GM12878 (cell line): ENCODE data around the gene MYOCD. TPM values are rescaled to one million over a fixed set of nuclear protein-coding genes. Genes with fewer than 3 reads are reported as not detected.

Experiments
- ATAC-seq: fragments of 200-7000 bp; cut with Tn5 transposase; 3 replicates; pipeline ENCODE4 v1.9.1; 2020; ENCODE audit warnings: mild to moderate bottlenecking, moderate library complexity
- BruUV-seq: library from RNA; stranded (reverse); fragments of 400-500 nt; replicated peaks from 2 replicates; lab custom pipeline; 2021; lab: Mats Ljungman, UMichigan
- CTCF ChIA-PET: fragments of 300-600 bp; sonication (Branson Sonifier 250); formaldehyde crosslinking; extraction: SDS; loops from one replicate; lab custom pipeline; 2021; ENCODE audit warnings: inconsistent platforms; lab: Yijun Ruan, JAX
- POLR2A ChIA-PET: fragments of 350-600 bp; formaldehyde crosslinking; extraction: SDS; loops from one replicate; lab custom pipeline; 2021; ENCODE audit warnings: inconsistent platforms; lab: Charles Lee
- RAD21 ChIA-PET: fragments of 300-600 bp; sonication (Branson Sonifier 250); formaldehyde crosslinking; loops from one replicate; lab custom pipeline; 2023; ENCODE audit warnings: antibody characterized with exemption; ENCODE audit not compliant: unreplicated experiment; lab: Charles Lee
- SMC1A ChIA-PET: fragments of 300-600 bp; sonication (Branson Sonifier 250); formaldehyde crosslinking; loops from one replicate; lab custom pipeline; 2023; ENCODE audit not compliant: unreplicated experiment, uncharacterized antibody; lab: Charles Lee
- DNase-seq: peaks from one replicate; pipeline ENCODE4 v3.0.0-alpha.2; 2011; ENCODE audit warnings: low read depth, low spot score
- FAIRE-seq: peaks from 3 replicates; lab custom pipeline; 2011; peaks lifted over from hg19 to GRCh38; lab: Jason Lieb, UNC
- H2AFZ ChIP-seq: 2 replicates; pipeline ENCODE4 v1.6.0; 2011; ENCODE audit warnings: low read depth, low read length, control low read depth; ENCODE audit not compliant: control insufficient read depth
- H3K27ac ChIP-seq: 2 replicates; pipeline ENCODE4 v1.5.1; 2011; ENCODE audit warnings: control low read depth; ENCODE audit not compliant: control insufficient read depth, insufficient read depth
- H3K27me3 ChIP-seq, 2 experiments: replicated peaks in 1 of 2; 2 replicates each; pipeline versions ENCODE4 v1.6.0 to v1.6.1; 2011; ENCODE audit warnings: low read length in 1 of 2; ENCODE audit not compliant: control insufficient read depth in 2 of 2, insufficient read depth in 2 of 2
- H3K36me3 ChIP-seq, 2 experiments: 2 replicates each; pipeline ENCODE4 v1.5.1; 2011; ENCODE audit warnings: low read length in 1 of 2; ENCODE audit not compliant: control insufficient read depth in 2 of 2, insufficient read depth in 2 of 2
- H3K4me1 ChIP-seq: 2 replicates; pipeline ENCODE4 v1.6.1; 2011; ENCODE audit warnings: mild to moderate bottlenecking, low read length, moderate library complexity, mixed read lengths; ENCODE audit not compliant: control insufficient read depth, insufficient read depth
- H3K4me2 ChIP-seq: 2 replicates; pipeline ENCODE4 v1.6.0; 2011; ENCODE audit warnings: control low read depth; ENCODE audit not compliant: control insufficient read depth, insufficient read depth
- H3K4me3 ChIP-seq: fragments of 200-600 bp; sonication (generic); 2 replicates; pipeline ENCODE4 v1.5.1; 2016
- H3K79me2 ChIP-seq: 2 replicates; pipeline ENCODE4 v1.6.0; 2011; ENCODE audit warnings: low read length; ENCODE audit not compliant: control insufficient read depth, insufficient read depth
- H3K9ac ChIP-seq: 2 replicates; pipeline ENCODE4 v1.8.0; 2011; ENCODE audit warnings: low read length, control low read depth, mixed read lengths; ENCODE audit not compliant: control insufficient read depth, insufficient read depth
- H3K9me3 ChIP-seq: replicated peaks from 3 replicates; pipeline ENCODE4 v1.5.1; 2011; ENCODE audit warnings: mild to moderate bottlenecking, low read length; ENCODE audit not compliant: control insufficient read depth, insufficient read depth
- H4K20me1 ChIP-seq: 2 replicates; pipeline ENCODE4 v1.6.0; 2011; ENCODE audit not compliant: control insufficient read depth, insufficient read depth
- CBX5 ChIP-seq: sonication (generic); IDR thresholded peaks from 2 replicates; pipeline ENCODE4 v1.6.1; 2016; ENCODE audit warnings: low read depth, moderate library complexity, mild to moderate bottlenecking, inconsistent platforms
- CREB1 ChIP-seq: IDR thresholded peaks from 2 replicates; pipeline ENCODE4 v1.6.1; 2012; ENCODE audit warnings: low read depth, mild to moderate bottlenecking, inconsistent platforms
- IKZF1 ChIP-seq: fragments of 450-650 bp; conservative IDR thresholded peaks from 2 replicates; pipeline ENCODE4 v1.6.1; 2017; ENCODE audit warnings: antibody characterized with exemption, mild to moderate bottlenecking
- PAX5 ChIP-seq: IDR thresholded peaks from 2 replicates; pipeline ENCODE4 v1.6.1; 2011; ENCODE audit warnings: low read depth, low read length, borderline replicate concordance
- PML ChIP-seq: IDR thresholded peaks from 2 replicates; pipeline ENCODE4 v1.6.1; 2012; ENCODE audit warnings: low read length, inconsistent platforms
- ZNF622 ChIP-seq: fragments of 450-650 bp; IDR thresholded peaks from 2 replicates; pipeline ENCODE4 v1.6.1; 2017; ENCODE audit warnings: mild to moderate bottlenecking, inconsistent platforms
- ZZZ3 ChIP-seq: IDR thresholded peaks from 2 replicates; pipeline ENCODE4 v1.6.1; 2011; ENCODE audit warnings: low read depth; ENCODE audit not compliant: control insufficient read depth, insufficient read length
- WGBS: methylation state at CpG from one replicate; pipeline ENCODE4 v1.1.6; 2016; ENCODE audit warnings: low lambda C conversion rate; ENCODE audit not compliant: insufficient replicate concordance, insufficient coverage; ENCODE audit errors: missing lambda C conversion rate; 5-methylcytosine and 5-hydroxymethylcytosine counted together
- in situ Hi-C: fragments of 300-500 bp; cut with MboI; formaldehyde crosslinking; loops from 9 replicates; pipeline ENCODE4 v1.14.3; 2018; ENCODE audit warnings: mixed read lengths
- intact Hi-C: fragments of 100-400 bp; cut with micrococcal nuclease; formaldehyde crosslinking; loops from one replicate; pipeline ENCODE4 v1.14.2; 2022; ENCODE audit not compliant: unreplicated experiment
- polyA plus RNA-seq, 11 experiments: library from polyadenylated mRNA; depleted of rRNA in 4 of 11; unstranded in 6 of 11; stranded (reverse) in 5 of 11; fragments of >200 nt; fragmentation: Nextera tagmentation in 4 of 11; fragmentation: Illumina TruSeq in 1 of 11; extraction: Ambion mirVana in 4 of 11; extraction: Trizol in 1 of 11; gene quantifications; 1 replicate in 1 of 11; 2 replicates in 10 of 11; pipeline versions ENCODE4 v1.2.1 to v1.2.3, GENCODE V29; 2011 to 2016; ENCODE audit warnings: inconsistent platforms in 2 of 11, missing spikeins in 2 of 11, low read depth in 1 of 11
- total RNA-seq, 4 experiments: library from RNA; depleted of rRNA in 3 of 4; stranded (reverse); fragments of >200 nt in 3 of 4; fragmentation: Illumina TruSeq in 1 of 4; extraction: Trizol in 1 of 4; gene quantifications; 2 replicates each; pipeline versions ENCODE4 v1.2.1 to v1.2.3, GENCODE V29; 2013 to 2021
- TF ChIP-seq, protein P1 (sequence below): fragments of 450-650 bp; IDR thresholded peaks from 2 replicates; pipeline ENCODE4 v1.6.1; 2017; ENCODE audit warnings: mild to moderate bottlenecking, moderate library complexity
- TF ChIP-seq, protein P2 (sequence below): IDR thresholded peaks from 2 replicates; pipeline ENCODE4 v1.6.1; 2011; ENCODE audit warnings: mild to moderate bottlenecking, low read depth, low read length, moderate library complexity; ENCODE audit not compliant: insufficient replicate concordance
- TF ChIP-seq, protein P3 (sequence below): fragments of 450-650 bp; IDR thresholded peaks from 2 replicates; pipeline ENCODE4 v1.6.1; 2017; ENCODE audit warnings: antibody characterized with exemption, mild to moderate bottlenecking, moderate library complexity

Gene MYOCD
- total and polyA plus RNA-seq, 10 of the 15 experiments (the other 5 are each of a cell fraction or from before 2014, with no cell fraction given), result not detected

DNA sequence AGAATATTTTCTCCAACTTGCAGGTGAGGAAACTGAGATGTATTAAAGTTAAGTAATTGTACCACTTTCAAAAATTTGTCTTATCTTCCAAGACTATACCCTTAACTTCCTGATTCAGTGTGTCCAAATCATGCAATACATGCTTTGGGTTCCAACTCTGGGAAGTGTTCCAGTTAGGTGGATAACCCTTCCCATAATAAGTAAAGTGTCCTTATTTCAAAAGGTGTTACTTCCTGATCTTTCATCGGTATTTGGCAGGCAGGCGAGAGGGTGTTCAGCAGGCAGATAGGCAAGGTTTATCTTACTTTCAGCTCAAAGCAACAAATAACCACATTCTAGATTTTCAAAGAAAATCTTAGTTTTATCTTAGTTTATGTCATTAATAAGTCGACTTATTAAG lies 77.4 kb downstream of the MYOCD start:
- TF ChIP-seq CBX5 (no peak), IKZF1 (no peak), ZZZ3 (no peak), PAX5 (no peak), ZNF622 (no peak), CREB1 (no peak), PML (no peak)
- TF ChIP-seq, protein P1, sequence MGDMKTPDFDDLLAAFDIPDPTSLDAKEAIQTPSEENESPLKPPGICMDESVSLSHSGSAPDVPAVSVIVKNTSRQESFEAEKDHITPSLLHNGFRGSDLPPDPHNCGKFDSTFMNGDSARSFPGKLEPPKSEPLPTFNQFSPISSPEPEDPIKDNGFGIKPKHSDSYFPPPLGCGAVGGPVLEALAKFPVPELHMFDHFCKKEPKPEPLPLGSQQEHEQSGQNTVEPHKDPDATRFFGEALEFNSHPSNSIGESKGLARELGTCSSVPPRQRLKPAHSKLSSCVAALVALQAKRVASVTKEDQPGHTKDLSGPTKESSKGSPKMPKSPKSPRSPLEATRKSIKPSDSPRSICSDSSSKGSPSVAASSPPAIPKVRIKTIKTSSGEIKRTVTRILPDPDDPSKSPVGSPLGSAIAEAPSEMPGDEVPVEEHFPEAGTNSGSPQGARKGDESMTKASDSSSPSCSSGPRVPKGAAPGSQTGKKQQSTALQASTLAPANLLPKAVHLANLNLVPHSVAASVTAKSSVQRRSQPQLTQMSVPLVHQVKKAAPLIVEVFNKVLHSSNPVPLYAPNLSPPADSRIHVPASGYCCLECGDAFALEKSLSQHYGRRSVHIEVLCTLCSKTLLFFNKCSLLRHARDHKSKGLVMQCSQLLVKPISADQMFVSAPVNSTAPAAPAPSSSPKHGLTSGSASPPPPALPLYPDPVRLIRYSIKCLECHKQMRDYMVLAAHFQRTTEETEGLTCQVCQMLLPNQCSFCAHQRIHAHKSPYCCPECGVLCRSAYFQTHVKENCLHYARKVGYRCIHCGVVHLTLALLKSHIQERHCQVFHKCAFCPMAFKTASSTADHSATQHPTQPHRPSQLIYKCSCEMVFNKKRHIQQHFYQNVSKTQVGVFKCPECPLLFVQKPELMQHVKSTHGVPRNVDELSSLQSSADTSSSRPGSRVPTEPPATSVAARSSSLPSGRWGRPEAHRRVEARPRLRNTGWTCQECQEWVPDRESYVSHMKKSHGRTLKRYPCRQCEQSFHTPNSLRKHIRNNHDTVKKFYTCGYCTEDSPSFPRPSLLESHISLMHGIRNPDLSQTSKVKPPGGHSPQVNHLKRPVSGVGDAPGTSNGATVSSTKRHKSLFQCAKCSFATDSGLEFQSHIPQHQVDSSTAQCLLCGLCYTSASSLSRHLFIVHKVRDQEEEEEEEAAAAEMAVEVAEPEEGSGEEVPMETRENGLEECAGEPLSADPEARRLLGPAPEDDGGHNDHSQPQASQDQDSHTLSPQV, result no peak
- TF ChIP-seq, protein P2, sequence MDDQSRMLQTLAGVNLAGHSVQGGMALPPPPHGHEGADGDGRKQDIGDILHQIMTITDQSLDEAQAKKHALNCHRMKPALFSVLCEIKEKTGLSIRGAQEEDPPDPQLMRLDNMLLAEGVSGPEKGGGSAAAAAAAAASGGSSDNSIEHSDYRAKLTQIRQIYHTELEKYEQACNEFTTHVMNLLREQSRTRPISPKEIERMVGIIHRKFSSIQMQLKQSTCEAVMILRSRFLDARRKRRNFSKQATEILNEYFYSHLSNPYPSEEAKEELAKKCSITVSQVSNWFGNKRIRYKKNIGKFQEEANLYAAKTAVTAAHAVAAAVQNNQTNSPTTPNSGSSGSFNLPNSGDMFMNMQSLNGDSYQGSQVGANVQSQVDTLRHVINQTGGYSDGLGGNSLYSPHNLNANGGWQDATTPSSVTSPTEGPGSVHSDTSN, result no peak
- TF ChIP-seq, protein P3, sequence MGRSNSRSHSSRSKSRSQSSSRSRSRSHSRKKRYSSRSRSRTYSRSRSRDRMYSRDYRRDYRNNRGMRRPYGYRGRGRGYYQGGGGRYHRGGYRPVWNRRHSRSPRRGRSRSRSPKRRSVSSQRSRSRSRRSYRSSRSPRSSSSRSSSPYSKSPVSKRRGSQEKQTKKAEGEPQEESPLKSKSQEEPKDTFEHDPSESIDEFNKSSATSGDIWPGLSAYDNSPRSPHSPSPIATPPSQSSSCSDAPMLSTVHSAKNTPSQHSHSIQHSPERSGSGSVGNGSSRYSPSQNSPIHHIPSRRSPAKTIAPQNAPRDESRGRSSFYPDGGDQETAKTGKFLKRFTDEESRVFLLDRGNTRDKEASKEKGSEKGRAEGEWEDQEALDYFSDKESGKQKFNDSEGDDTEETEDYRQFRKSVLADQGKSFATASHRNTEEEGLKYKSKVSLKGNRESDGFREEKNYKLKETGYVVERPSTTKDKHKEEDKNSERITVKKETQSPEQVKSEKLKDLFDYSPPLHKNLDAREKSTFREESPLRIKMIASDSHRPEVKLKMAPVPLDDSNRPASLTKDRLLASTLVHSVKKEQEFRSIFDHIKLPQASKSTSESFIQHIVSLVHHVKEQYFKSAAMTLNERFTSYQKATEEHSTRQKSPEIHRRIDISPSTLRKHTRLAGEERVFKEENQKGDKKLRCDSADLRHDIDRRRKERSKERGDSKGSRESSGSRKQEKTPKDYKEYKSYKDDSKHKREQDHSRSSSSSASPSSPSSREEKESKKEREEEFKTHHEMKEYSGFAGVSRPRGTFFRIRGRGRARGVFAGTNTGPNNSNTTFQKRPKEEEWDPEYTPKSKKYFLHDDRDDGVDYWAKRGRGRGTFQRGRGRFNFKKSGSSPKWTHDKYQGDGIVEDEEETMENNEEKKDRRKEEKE, result no peak
- RAD21 ChIA-PET, result interaction anchor here (0.7 to 2.8 kb wide), 3 partner anchors 253 to 400 kb away, joined by 3 to 13 read pairs (median 4); no protein-coding TSS in a partner anchor
- Histone ChIP-seq H3K9ac (no peak overlapping the region), H3K79me2 (no peaks in the 10 kb centered on the region), H2AFZ (no peak overlapping the region), H3K27ac (no peak overlapping the region), H3K9me3 (no peaks in the 10 kb centered on the region), H4K20me1 (no peaks in the 10 kb centered on the region), H3K4me3 (no peak overlapping the region), H3K4me1 (no peaks in the 10 kb centered on the region), H3K36me3 (no peaks in the 10 kb centered on the region), H3K4me2 (no peak overlapping the region), H3K27me3 (no peaks in the 10 kb centered on the region)
- no TSS peak for BruUV-seq
- no peak for FAIRE-seq
- POLR2A ChIA-PET, result no interaction called here
- in situ Hi-C loops (loop anchor here (5.0 kb wide), 1 partner anchor 491 kb away; no protein-coding TSS in a partner anchor), intact Hi-C loops (loop anchor here (2.0 to 10.0 kb wide), 4 partner anchors 78 to 562 kb away; partner anchors contain the start of gene MYOCD)
- CTCF ChIA-PET, result interaction anchor here (0.6 to 3.5 kb wide), 13 partner anchors 10 to 853 kb away, joined by 3 to 51 read pairs (median 7); no protein-coding TSS in a partner anchor
- no peak for ATAC-seq
- SMC1A ChIA-PET, result interaction anchor here (2.4 to 3.4 kb wide), 3 partner anchors 196 to 561 kb away, joined by 10 to 15 read pairs (median 14); no protein-coding TSS in a partner anchor
- DNase-seq, result no peak
- WGBS, result 48% methylated on average over 3 of the region's 3 CpGs
